NCI-H345 (cell line): ENCODE measurements around the gene KPNA4.
A peak's percentile ranks its signal among the peaks of the same experiment; 100 is the strongest.
"Not testable (repeated sequence)": the region's sequence is repeated elsewhere in the genome, so short reads cannot be mapped to it uniquely, and the experiment has no call there.

Experiments used
- DNase-seq: peaks from one replicate; lab custom pipeline; 2025; lab: John Stamatoyannopoulos, UW

Gene KPNA4

DNA sequence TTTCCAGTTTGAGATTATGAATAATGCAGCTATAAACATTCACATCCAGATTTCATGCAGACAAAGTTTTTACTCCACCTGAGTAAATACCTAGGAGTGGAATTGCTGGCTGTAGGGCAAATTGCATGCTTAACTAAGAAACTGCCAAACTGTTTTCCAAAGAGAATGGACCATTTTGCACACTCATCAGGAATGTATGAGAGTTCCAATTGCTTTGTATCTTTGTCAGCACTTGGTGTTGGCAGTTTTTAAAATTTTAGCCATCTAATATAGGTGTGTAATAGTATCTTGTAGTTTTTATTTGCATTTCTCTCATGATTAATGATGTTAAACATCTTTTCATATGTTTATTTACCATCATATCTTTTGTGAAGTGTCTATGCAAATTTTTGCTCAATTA is 75.2 kb downstream of the KPNA4 start:
- no peak for DNase-seq

DNA sequence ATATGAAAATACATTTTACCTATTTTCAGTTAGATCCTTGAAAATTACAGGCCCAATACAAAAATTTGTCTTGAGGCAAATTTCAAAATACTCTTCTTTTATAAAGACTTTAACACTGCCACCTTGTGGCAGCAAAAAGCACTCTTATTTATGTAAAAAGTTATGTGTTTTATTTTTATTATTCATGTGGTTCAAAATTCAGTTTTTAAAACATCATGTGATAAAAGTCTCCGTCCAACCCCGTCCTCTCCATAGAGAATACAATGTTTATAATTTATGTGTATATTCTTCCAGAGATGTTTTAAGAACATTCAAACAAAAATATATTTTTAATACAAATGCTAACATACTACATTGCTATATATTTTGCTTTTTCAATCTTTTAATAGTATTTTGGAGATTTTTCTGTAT is 78.9 kb downstream of the KPNA4 start:
- DNase-seq = peak; percentile 4

DNA sequence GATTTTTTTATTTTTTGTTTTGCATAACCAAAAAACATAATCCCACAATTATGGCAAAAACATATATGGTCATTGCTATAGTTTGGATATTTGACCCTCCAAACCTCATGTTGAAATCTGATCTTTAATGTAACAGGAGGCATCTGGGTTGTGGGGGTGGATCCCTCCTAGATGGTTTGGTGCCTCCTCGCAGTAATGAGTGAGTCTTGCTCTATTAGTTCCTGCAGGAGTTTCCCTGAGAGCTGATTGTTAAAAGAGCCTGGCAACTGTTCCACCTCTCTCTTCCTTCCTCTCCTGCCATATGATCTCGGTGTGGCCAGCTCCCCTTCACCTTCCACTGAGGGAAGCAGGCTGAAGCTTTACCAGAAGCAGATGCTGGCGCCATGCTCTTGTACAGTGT is 82.6 kb downstream of the KPNA4 start:
- DNase-seq = no peak

DNA sequence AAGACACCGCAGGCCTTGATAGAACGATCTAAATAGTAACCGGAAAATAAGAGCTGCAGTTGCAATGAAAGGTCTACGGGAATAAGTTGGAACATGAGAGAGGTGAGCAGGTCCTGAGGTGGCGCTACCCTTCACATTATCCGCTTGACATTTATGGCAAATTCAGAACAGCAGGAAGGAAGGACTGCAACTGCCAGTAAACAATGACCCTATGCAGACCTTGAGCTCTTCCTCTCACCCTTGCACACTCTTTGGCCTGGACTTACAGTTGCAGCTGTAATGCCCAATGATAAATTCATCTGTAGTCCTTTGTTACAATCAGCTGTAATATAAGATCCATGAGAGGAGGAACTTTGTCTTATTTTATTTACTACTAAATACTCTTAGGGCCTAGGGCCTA is 83.5 kb downstream of the KPNA4 start:
- DNase-seq = no peak

DNA sequence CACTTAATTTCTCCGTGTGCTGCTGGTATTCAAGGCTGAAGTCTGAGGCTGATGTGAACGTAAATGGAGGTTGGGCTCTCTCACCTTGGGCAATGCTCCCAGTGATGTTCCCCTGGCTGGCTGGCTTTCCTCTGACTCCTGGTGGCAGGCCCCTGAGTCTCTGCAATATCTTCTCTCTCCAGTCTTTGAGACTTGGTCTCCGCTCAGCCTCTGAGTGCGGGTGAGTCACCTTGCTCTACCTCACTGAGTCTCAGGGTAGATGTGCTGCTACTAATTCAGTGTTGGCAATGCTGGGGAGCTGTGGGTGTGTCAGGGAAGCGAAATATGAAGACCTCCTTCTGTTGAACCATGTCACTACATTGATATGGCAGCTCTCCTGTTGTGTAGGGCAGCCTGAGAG is 84.4 kb downstream of the KPNA4 start:
- no peak for DNase-seq

DNA sequence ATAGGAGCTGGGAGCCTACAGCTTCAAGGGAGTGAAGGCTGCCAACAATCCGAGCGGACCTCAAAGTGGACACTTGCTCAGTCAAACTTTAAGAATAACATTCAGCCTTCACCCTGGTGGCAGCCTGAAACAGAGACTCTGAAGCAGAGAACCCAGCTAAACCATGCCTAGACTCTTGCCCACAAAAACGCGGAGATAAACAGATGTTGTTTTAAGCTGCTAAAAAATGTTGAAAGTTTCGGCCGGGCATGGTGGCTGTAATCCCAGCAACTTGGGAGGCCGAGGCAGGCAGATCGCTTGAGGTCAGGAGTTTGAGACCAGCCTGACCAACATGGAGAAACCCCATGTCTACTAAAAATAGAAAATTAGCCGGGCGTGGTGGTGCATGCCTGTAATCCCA is 86.0 kb downstream of the KPNA4 start:
- no peak for DNase-seq

DNA sequence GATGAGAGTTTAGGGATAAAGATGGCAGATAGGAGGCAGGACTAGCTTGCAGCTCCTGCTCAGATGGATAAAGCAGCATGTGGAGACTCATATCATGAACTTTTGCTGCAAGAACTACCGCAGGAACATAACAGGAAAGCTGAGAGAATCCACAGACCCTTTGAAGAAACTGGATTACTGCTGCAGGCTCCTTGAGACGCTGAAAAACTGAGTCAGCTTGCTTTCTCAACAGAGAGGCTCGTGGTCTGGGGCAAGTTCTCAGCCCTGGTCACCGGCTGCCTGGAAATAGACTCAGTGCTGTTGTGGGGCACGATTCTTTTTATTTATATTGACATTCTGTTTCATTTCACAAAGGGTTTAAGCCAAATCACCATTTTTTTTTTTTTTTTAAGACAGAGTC is 87.0 kb downstream of the KPNA4 start:
- DNase-seq = no peak

DNA sequence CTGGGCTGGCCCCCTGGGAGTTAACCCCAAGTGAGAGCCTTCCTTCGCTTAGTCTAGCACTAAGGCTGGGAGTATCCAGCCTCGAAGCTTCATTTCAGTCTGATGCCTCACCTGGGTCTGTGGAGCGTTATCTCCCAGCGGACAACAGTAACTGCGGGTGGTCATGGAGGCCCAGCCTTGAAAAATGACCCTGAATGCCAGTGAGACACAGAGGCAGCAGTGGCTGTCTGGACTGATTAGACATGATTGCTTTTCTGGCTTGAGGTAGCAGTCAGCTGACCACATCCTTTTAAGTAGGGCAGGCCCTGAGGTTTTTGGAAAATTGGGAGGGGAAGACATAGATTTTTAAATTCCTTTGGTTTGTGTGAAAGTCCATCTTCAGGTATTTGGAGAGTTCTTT is 87.6 kb downstream of the KPNA4 start:
- DNase-seq = no peak

DNA sequence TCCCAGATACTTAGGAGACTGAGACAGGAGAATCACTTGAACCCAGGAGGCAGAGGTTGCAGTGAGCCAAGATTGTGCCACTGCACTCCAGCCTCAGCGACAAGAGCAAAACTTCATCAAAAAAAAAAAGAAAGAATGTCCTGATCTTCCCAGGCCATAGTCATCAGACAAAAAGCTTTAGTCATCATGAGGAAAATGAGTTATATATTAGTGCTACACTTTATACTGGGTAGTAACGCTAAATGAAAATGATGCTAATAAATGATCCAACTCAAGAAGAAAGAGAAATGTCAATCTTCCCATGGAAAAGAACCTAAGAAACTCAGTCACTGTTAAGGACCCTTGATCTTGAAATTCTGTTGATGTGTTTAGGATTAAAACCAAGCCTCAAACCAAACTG is 89.5 kb downstream of the KPNA4 start:
- no peak for DNase-seq

DNA sequence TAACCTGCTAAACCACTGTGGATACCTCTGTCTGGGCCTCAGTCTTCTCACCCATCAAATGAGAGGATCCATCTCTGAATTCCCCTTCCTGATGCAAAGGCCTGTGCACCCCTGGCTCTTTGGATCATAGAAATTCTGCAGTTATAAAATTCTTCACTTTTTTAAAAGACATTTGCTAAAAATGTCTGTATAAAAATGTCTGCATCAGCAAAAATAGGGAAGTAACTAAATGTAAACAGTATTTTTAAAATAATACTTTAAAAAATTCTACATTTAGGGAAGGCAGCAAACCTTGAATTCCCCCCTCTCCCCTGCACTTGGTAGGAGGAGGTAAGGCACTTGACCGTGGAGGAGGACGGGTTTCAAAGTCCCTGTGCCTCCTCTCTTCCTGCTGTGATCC is 90.2 kb downstream of the KPNA4 start:
- DNase-seq = no peak

DNA sequence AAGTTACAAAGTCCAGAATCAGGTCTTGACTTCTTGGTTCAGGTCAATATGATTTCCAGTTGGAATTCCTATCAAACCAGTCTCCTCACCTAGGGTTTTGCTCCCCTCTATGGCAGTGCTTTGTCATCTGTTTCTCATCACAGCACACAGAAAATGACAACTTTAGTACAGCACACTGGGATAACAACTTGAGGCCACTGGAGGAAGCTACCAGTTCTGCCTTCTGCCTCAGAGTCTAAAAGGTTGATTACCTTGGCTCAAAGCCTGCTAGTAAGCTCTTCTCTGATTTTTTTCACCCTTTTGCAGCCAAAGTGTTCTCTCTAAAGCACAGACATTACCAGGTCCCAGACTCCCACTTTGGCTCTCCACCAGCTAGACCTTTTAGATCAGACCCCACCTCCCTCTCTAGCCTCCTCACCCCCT is 90.9 kb downstream of the KPNA4 start:
- DNase-seq = no peak

DNA sequence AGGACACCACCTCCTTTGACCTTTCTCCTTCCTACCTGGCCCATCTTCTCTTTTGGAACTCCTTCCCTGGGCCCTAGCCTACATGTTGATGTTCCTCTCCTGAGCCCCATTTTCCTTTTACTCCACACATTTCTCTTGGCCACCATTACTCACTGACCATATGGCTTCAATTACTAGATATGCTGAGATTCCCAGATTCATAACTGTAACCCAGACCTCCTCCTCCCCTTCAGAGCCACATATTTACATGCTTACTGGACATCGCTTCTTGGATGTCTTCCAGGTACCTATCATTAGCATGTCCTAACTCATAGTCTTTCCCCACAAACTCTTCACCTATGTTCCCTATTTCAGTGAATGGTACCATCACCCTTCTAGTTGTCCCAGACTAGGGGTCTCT is 91.4 kb downstream of the KPNA4 start:
- DNase-seq = no peak

DNA sequence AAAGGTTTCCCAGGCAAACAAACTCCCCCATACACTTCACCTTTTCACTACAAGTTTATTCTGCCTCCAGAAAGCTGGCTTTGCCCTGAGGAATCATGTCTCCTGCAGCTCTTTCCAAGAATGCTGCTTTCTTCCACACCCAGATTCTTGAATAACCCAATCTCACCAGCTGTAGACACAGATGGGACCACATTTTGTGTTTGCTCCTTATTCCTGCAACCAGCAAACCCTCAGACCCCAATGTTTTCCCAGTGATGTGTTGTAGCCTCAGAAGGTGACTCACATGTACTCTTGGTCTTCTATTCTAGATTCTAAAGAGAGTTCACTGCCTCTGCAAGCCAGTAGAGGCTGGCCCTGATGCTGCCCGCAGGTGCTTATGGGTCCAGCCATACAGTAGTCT is 92.2 kb downstream of the KPNA4 start:
- no peak for DNase-seq

DNA sequence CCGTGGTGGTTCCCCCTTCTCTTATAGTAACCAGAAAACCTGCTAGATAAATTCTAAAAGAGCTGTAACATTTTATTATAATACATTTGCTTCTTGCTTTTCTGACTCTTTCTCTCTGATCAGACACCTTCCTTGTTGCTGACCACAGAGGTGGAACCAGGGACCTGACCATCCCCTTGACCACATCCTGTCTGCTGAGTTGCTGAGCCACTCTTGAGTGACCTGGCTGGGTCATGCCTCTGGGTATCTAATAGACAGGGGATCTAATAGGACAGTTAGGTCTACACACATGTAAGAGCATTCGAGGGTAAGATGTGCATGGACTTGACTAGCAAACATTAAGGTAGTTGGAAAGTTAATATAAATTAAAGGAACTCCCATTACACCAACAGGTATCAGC is 93.0 kb downstream of the KPNA4 start:
- no peak for DNase-seq

DNA sequence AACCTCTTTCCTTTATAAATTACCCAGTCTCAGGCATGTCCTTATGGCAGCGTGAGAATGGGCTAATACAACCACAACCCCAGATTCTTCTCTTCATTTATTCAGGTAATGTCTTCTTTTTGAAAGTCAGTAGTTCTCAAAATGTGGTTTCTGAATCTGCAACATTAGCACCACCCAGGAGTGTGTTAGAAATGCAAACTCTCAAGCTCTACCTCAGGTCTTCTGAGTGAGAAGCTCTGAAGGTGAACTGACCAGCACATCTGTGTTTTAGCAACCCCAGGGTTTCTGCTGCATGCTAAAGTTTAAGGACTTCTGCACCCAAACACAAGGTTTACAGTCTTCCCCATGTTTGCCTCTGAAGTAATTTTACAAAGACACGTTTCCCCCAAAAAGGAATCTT is 93.5 kb downstream of the KPNA4 start:
- DNase-seq = no peak

DNA sequence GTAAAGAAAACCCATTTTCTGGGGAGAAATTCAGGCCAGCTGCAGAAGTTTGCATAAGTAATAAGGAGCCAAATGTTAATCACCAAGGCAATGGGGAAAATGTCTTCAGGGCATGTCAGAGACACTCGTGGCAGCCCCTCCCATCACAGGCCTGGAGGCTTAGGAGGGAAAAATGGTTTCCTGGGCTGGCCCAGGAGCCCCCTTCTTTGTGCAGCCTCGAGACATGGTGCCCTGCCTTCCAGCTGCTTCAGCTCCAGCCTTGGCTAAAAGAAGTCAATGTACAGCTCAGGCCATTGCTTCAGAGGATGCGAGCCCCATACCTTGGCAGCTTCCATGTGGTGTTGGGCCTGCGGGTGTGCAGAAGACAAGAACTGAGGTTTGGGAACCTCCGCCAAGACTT is 95.2 kb downstream of the KPNA4 start:
- DNase-seq = no peak

DNA sequence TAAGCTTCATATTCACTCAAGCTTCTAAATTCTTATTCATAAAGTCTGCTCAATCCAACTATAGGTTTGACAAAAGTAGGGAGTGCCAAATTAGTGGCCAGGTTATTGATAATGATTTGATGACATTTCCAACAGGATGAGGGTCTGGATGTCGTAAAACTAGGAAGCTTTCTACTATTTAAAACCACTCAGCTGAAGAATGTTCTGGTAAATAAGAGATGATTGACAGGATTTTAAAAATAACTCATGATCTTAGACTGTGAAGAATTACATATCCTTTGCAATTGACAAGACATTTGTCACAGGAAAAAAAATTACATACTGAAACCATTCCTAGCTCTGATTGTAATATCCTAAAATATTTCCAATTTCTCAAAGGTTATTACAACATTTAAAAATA is 100.4 kb downstream of the KPNA4 start:
- DNase-seq = no peak

DNA sequence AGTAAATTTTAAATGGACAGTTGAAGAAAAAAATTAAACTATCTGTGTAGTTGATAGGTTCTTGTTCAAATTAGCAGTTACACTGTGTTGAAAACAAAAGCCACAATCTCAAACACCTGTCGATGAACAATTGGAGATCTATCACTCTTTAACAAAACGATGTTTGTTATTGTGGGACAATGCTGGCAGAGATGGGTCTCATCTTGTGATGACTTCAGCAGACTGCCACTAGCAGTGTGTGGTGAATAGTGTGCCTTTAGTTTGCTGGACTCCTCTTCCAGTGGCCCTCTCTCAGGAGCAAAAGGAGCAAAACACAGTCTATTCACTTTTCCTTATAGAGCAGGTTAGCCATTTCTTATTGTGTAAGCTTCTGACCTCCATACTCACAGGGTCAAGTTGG is 101.0 kb downstream of the KPNA4 start:
- no peak for DNase-seq

DNA sequence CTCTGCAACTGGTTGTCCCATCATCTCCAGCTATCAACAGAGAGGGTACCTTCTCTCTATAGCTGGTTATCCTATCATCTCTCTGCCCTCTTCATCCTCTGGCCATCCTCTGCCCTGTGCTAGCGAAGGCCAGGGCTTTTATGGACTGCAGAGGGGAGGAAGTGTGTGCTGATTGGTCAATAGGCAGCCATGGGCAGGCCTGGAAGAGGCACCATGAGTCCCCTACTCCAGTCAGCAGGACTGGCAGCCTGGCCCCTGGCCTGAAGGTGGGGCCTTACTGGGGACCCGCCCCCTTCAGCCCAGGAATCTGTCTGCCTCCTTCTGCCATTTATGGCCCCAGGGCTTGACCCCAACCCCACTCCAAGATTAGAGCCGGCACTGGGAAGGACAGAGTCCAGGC is 105.3 kb downstream of the KPNA4 start:
- DNase-seq = no peak

DNA sequence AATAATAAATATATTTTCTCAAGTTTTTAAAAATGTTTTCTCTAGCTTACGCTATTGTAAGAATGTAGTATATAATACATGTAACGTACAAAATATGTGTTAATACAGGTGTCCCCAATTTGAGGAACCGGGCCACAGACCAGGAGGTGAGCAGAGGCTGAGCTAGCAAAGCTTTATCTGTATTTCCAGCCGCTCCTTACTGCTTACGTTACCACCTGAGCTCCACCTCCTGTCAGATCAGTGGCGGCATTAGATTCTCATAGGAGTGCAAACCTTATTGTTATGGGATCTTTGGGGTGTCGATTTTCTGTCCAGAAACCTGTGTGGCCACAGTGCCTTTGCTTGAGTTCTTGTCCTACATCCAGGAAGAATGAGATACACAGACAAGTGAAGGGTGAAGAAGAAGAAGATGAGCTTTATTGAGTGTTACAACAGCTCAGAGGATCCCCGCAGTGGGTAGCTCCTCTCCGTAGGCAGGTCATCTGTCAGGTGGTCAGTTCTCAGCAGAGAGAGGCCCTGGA is 105.9 kb downstream of the KPNA4 start:
- no peak for DNase-seq

DNA sequence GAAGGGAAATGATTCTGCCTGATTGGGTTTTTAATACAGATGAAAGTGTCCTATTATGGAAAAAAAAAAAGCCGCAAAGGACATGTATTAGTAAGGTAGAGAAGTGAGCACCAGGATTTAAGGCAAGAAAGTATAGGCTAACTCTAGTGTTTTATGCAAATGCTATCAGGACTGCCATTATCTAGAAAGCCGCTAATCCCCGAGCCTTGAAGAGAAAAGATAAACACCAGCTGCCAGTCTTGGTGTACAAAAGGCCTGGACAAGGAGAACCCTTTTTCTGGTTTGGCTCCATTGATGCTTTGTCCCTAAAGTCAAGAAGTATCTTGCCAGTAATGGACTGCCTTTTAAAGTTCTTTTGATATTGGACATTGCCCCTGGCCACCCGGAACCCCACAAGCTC is 107.2 kb downstream of the KPNA4 start:
- no peak for DNase-seq

DNA sequence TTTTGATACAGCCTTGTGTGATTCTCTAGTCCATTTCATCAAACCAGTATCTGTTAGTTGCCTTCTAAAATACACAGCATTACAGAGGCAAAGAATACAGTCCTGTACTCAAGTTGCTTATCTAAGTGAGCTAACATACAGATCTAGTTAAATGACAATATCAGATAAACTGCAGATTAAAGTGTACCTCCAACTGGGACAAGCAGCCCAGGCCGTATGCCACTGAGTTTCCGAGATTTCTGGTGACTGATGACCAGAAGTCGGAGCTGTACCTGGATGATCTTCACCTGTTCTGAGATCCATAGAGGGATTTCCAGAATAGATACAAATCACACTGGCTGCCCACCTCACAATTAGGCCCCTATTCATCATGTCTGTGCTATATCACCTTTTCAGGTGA is 109.5 kb downstream of the KPNA4 start:
- no peak for DNase-seq

DNA sequence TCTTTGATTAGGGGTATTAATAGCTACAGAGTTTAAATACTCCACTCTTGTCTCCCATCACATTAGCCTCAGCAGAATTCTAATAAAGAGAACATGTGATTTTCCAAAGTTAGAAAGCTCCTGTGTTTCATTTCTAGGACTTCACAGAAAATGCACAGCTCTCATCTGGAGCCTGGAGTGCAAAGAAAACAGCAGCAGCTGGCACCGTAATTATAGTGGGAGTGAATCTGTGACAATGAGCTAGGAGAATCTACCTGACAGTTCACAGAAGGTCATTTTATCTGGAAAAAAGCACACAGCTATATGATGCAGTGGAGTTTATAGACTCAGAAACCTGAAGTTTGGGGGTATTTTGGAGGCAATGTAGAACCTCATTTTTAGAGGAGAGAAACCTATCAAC is 110.4 kb downstream of the KPNA4 start:
- peak; percentile 44 for DNase-seq

DNA sequence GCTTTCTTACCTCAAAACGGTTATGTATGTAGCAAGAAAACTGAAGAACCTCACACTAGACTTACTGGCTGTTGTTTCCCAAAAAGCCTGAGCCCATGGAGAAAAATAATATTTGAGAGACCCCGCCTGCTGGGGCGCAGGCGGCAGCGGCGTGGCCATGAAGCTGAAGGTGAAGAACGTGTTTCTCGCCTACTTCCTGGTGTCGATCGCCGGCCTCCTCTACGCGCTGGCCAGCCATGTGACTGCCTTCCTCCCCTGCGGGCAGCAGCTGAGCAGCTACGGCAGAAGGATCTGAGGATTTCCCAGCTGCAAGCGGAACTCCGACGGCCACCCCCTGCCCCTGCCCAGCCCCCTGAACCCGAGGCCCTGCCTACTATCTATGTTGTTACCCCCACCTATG is 113.1 kb downstream of the KPNA4 start:
- DNase-seq = not testable (repeated sequence)

DNA sequence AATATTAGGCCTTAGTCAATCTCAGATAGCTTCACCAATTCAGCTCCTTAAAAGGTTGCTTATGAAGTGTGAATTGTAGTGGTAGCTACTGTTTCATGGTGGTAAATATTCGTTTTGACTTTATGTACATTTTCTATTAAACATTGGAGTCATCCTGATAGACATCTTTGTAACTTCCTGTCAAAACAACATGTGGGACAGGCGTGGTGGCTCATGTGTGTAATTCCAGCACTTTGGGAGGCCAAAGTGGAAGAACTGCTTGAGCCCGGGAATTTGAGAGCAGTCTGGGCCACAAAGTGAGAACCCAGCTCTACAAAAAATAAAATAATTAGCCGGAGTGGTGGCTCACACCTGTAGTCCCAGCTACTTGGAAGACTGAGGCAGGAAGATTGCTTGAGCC is 113.8 kb downstream of the KPNA4 start:
- no peak for DNase-seq
